HG02870 (cell line): Measurements from ENCODE around the gene CNTN4.

ENCODE experiments used
- ATAC-seq: cut with Tn5 transposase; IDR thresholded peaks from one replicate; pipeline ENCODE4 v1.9.1; 2021; ENCODE audit warnings: mild to moderate bottlenecking, moderate library complexity; ENCODE audit not compliant: unreplicated experiment

The CNTN4 gene

GRCh38 chr3:2377281-2377680 is 278.6 kb downstream of the CNTN4 start:
- ATAC-seq, result no peak

- no peak for ATAC-seq
Measured at GRCh38 chr3:2390926-2391532, 292.4 kb downstream of the CNTN4 start.

- ATAC-seq, result no peak
Measured at GRCh38 chr3:2391896-2392295, 293.2 kb downstream of the CNTN4 start.

GRCh38 chr3:2392981-2393380 is 294.3 kb downstream of the CNTN4 start:
- no peak for ATAC-seq

GRCh38 chr3:2415083-2415482 is 316.4 kb downstream of the CNTN4 start:
- no peak for ATAC-seq

- no peak for ATAC-seq
Measured at GRCh38 chr3:2420919-2421318, 322.3 kb downstream of the CNTN4 start.

- ATAC-seq, result no peak
Measured at GRCh38 chr3:2423143-2423542, 324.5 kb downstream of the CNTN4 start.

GRCh38 chr3:2441558-2441957 is 342.9 kb downstream of the CNTN4 start:
- no peak for ATAC-seq

GRCh38 chr3:2446146-2446545 is 347.5 kb downstream of the CNTN4 start:
- no peak for ATAC-seq

- no peak for ATAC-seq
Measured at GRCh38 chr3:2452249-2452648, 353.6 kb downstream of the CNTN4 start.

- no peak for ATAC-seq
Measured at GRCh38 chr3:2454865-2455264, 356.2 kb downstream of the CNTN4 start.

- ATAC-seq, result no peak
Measured at GRCh38 chr3:2456788-2457187, 358.1 kb downstream of the CNTN4 start.

- ATAC-seq, result no peak
Measured at GRCh38 chr3:2458816-2459215, 360.1 kb downstream of the CNTN4 start.

- no peak for ATAC-seq
Measured at GRCh38 chr3:2465842-2466241, 367.2 kb downstream of the CNTN4 start.

GRCh38 chr3:2468816-2469215 is 370.1 kb downstream of the CNTN4 start:
- ATAC-seq, result no peak

GRCh38 chr3:2476996-2477395 is 378.3 kb downstream of the CNTN4 start:
- no peak for ATAC-seq

- no peak for ATAC-seq
Measured at GRCh38 chr3:2477620-2478019, 379.0 kb downstream of the CNTN4 start.

GRCh38 chr3:2484162-2485026 is 385.7 kb downstream of the CNTN4 start:
- ATAC-seq, result no peak

GRCh38 chr3:2485027-2485375 is 386.3 kb downstream of the CNTN4 start:
- no peak for ATAC-seq

- no peak for ATAC-seq
Measured at GRCh38 chr3:2495746-2496145, 397.1 kb downstream of the CNTN4 start.

- ATAC-seq, result no peak
Measured at GRCh38 chr3:2504912-2505311, 406.2 kb downstream of the CNTN4 start.

- ATAC-seq, result no peak
Measured at GRCh38 chr3:2506776-2507175, 408.1 kb downstream of the CNTN4 start.
